Liver (tissue), 9 donors: Measurements from ENCODE around the gene DBP. TPM values are rescaled to one million over a fixed set of nuclear protein-coding genes. Genes with fewer than 3 reads are reported as not detected.

Experiments used
- DNase-seq: peaks from one replicate; pipeline ENCODE4 v3.0.0-alpha.2; 2017; ENCODE audit warnings: low spot score
- H3K27ac ChIP-seq, 2 donors: one replicate each; pipeline ENCODE4 v1.7.0; 2013; ENCODE audit warnings: inconsistent platforms in 2 of 2, low read length in 2 of 2, control low read depth in 1 of 2, low read depth in 1 of 2, mild to moderate bottlenecking in 1 of 2
- H3K27me3 ChIP-seq, 4 donors: one replicate each; pipeline versions ENCODE4 v1.6.1 to v1.7.0; 2013; ENCODE audit warnings: low read length in 3 of 4, inconsistent platforms in 1 of 4, mild to moderate bottlenecking in 1 of 4, moderate library complexity in 1 of 4; ENCODE audit not compliant: control insufficient read depth in 4 of 4, insufficient read depth in 4 of 4
- H3K36me3 ChIP-seq, 4 donors: one replicate each; pipeline versions ENCODE4 v1.6.1 to v1.7.0; 2013; ENCODE audit warnings: low read length in 3 of 4, mild to moderate bottlenecking in 3 of 4, low read depth in 1 of 4, moderate library complexity in 1 of 4; ENCODE audit not compliant: control insufficient read depth in 4 of 4, insufficient read depth in 3 of 4
- H3K4me1 ChIP-seq, 4 donors: one replicate each; pipeline versions ENCODE4 v1.6.1 to v1.7.0; 2013; ENCODE audit warnings: low read length in 3 of 4, mild to moderate bottlenecking in 3 of 4, moderate library complexity in 1 of 4; ENCODE audit not compliant: control insufficient read depth in 4 of 4, insufficient read depth in 4 of 4
- H3K4me3 ChIP-seq, 3 donors: one replicate each; pipeline versions ENCODE4 v1.6.1 to v1.7.0; 2013; ENCODE audit warnings: low read length in 3 of 3, control low read depth in 1 of 3, low read depth in 1 of 3, mild to moderate bottlenecking in 1 of 3
- H3K9ac ChIP-seq, 2 donors: one replicate each; pipeline ENCODE4 v1.7.0; 2013; ENCODE audit warnings: low read length in 2 of 2, mild to moderate bottlenecking in 2 of 2, moderate library complexity in 2 of 2, control low read depth in 1 of 2, low read depth in 1 of 2
- H3K9me3 ChIP-seq, 4 donors: one replicate each; pipeline versions ENCODE4 v1.6.1 to v1.7.0; 2013; ENCODE audit warnings: low read length in 3 of 4; ENCODE audit not compliant: control insufficient read depth in 4 of 4
- ATF3 ChIP-seq: IDR thresholded peaks from 2 replicates; pipeline ENCODE4 v1.6.1; 2016; ENCODE audit warnings: antibody characterized with exemption
- CTCF ChIP-seq: fragments of 150-350 bp; IDR thresholded peaks from 2 replicates; pipeline ENCODE4 v1.5.1; 2017; ENCODE audit warnings: improper control_type of control experiment, low read depth, low read length; ENCODE audit not compliant: missing input control
- EGR1 ChIP-seq, 2 donors: IDR thresholded peaks; 2 replicates each; pipeline ENCODE4 v1.6.1; 2016 to 2018; ENCODE audit warnings: antibody characterized with exemption in 2 of 2, low read depth in 2 of 2
- FOXA1 ChIP-seq: IDR thresholded peaks from 2 replicates; pipeline ENCODE4 v1.6.1; 2016; ENCODE audit warnings: antibody characterized with exemption
- FOXA2 ChIP-seq: IDR thresholded peaks from 2 replicates; pipeline ENCODE4 v1.6.1; 2016; ENCODE audit warnings: antibody characterized with exemption
- GABPA ChIP-seq, 2 donors: IDR thresholded peaks in 1 of 2; conservative IDR thresholded peaks in 1 of 2; 2 replicates each; pipeline ENCODE4 v1.6.1; 2016; ENCODE audit warnings: antibody characterized with exemption in 2 of 2, mild to moderate bottlenecking in 1 of 2, moderate library complexity in 1 of 2
- HNF4A ChIP-seq, 2 donors: conservative IDR thresholded peaks; 2 replicates each; pipeline ENCODE4 v1.6.1; 2016; ENCODE audit warnings: antibody characterized with exemption in 2 of 2, mild to moderate bottlenecking in 2 of 2
- HNF4G ChIP-seq: IDR thresholded peaks from 2 replicates; pipeline ENCODE4 v1.6.1; 2016; ENCODE audit warnings: antibody characterized with exemption
- JUND ChIP-seq, 2 donors: IDR thresholded peaks; 2 replicates each; pipeline ENCODE4 v1.6.1; 2016; ENCODE audit warnings: antibody characterized with exemption in 2 of 2
- MAX ChIP-seq: IDR thresholded peaks from 2 replicates; pipeline ENCODE4 v1.6.1; 2016; ENCODE audit warnings: antibody characterized with exemption
- NR2F2 ChIP-seq: IDR thresholded peaks from 2 replicates; pipeline ENCODE4 v1.6.1; 2016; ENCODE audit warnings: antibody characterized with exemption
- RAD21 ChIP-seq, 2 donors: IDR thresholded peaks; 2 replicates each; pipeline ENCODE4 v1.6.1; 2016; ENCODE audit warnings: antibody characterized with exemption in 2 of 2, mild to moderate bottlenecking in 2 of 2
- REST ChIP-seq: IDR thresholded peaks from 2 replicates; pipeline ENCODE4 v1.6.1; 2016; ENCODE audit warnings: antibody characterized with exemption, mild to moderate bottlenecking
- RXRA ChIP-seq, 2 donors: IDR thresholded peaks; 2 replicates each; pipeline ENCODE4 v1.6.1; 2017 to 2018; ENCODE audit warnings: antibody characterized with exemption in 2 of 2, mild to moderate bottlenecking in 1 of 2
- SP1 ChIP-seq: IDR thresholded peaks from 2 replicates; pipeline ENCODE4 v1.6.1; 2018; ENCODE audit warnings: antibody characterized with exemption, mild to moderate bottlenecking
- TAF1 ChIP-seq: conservative IDR thresholded peaks from 2 replicates; pipeline ENCODE4 v1.6.1; 2016; ENCODE audit warnings: antibody characterized with exemption, mild to moderate bottlenecking
- YY1 ChIP-seq: IDR thresholded peaks from 2 replicates; pipeline ENCODE4 v1.6.1; 2016; ENCODE audit warnings: antibody characterized with exemption, mild to moderate bottlenecking
- ZBTB33 ChIP-seq: IDR thresholded peaks from 2 replicates; pipeline ENCODE4 v1.6.1; 2016; ENCODE audit warnings: antibody characterized with exemption
- WGBS: extraction: QIAGEN DNeasy Blood & Tissue Kit; methylation state at CpG from one replicate; pipeline ENCODE4 v1.1.7; 2013; 5-methylcytosine and 5-hydroxymethylcytosine counted together
- polyA plus RNA-seq, 2 donors: library from polyadenylated mRNA; stranded (reverse) in 1 of 2; unstranded in 1 of 2; fragments of 200-250 nt in 1 of 2; fragments of >200 nt in 1 of 2; fragmentation: Nextera tagmentation in 1 of 2; extraction: Ambion mirVana in 1 of 2; gene quantifications; one replicate each; pipeline versions ENCODE4 v1.2.1 to v1.2.3, GENCODE V29; 2013 to 2015
- total RNA-seq, 2 donors: library from RNA; depleted of rRNA; stranded (reverse); fragments of >200 nt; gene quantifications; one replicate each; pipeline ENCODE4 v1.2.3, GENCODE V29; 2014
- donor health status: healthy.
- donor health status: healthy.
- donor health status: healthy.
- donor health status: healthy.
- donor health status: healthy.

The DBP gene
- total and polyA plus RNA-seq, 4 donors = 1.2 to 4.5 (median 1.8) TPM

- TF ChIP-seq HNF4G = no peak
- no peak for TF ChIP-seq EGR1 (IDR thresholded peaks at IDR 0.05; ENCODE audit: low read depth in 2 of 2)
- TF ChIP-seq RXRA (IDR thresholded peaks at IDR 0.05) = no peak
- TF ChIP-seq ZBTB33 = no peak
- TF ChIP-seq RAD21 (IDR thresholded peaks at IDR 0.05) = no peak
- no peak for TF ChIP-seq GABPA (IDR thresholded peaks at IDR 0.05 in 1 of 2, conservative IDR thresholded peaks at IDR 0.05 in 1 of 2)
- TF ChIP-seq JUND (IDR thresholded peaks at IDR 0.05) = no peak
- TF ChIP-seq TAF1 = no peak
- no peak for TF ChIP-seq FOXA2
- TF ChIP-seq FOXA1 = no peak
- no peak for TF ChIP-seq YY1
- no peak for TF ChIP-seq SP1
- TF ChIP-seq CTCF = no peak
- TF ChIP-seq ATF3 = no peak
- TF ChIP-seq HNF4A (conservative IDR thresholded peaks at IDR 0.05) = no peak
- no peak for TF ChIP-seq REST
- no peak for TF ChIP-seq MAX
- TF ChIP-seq NR2F2 = no peak
- Histone ChIP-seq H3K27me3 (no peaks in the 10 kb centered on the region), H3K4me1 (peaks cover 0 to 2% (median 0%) of the 10 kb centered on the region in 4 donors), H3K4me3 (no peak overlapping the region), H3K9ac (no peak overlapping the region), H3K27ac (no peak overlapping the region), H3K9me3 (no peaks in the 10 kb centered on the region), H3K36me3 (no peaks in the 10 kb centered on the region)
- WGBS = 77% methylated on average over 5 of the region's 5 CpGs
- no peak for DNase-seq
Measured at GRCh38 chr19:48659768-48660167, 22.6 kb upstream of the DBP start.
